PFSK-1 (cell line): ENCODE measurements around the gene GDF2.

Experiments
- POLR2AphosphoS5 ChIP-seq: IDR thresholded peaks from 2 replicates; pipeline ENCODE4 v1.6.1; 2012; ENCODE audit warnings: low read depth, mild to moderate bottlenecking, control low read depth, low read length, moderate library complexity
- SIN3A ChIP-seq: IDR thresholded peaks from 2 replicates; pipeline ENCODE4 v1.6.1; 2012; ENCODE audit warnings: mild to moderate bottlenecking, low read length, moderate library complexity, borderline replicate concordance; ENCODE audit not compliant: insufficient read depth

GRCh38 chr10:47318706-47319105 is 3.5 kb upstream of the GDF2 start:
- TF ChIP-seq POLR2AphosphoS5 = no peak
- TF ChIP-seq SIN3A = no peak
